Fibroblast of pulmonary artery (primary cell): Measurements from ENCODE around the gene PCDHGA1.

Experiments used
- DNase-seq: peaks from one replicate; pipeline ENCODE4 v3.0.0-alpha.2; 2010; ENCODE audit warnings: low read depth
- H3K4me3 ChIP-seq: replicated peaks from 2 replicates; pipeline ENCODE4 v1.5.1; 2011; ENCODE audit warnings: low read depth, mild to moderate bottlenecking, control low read depth, low read length, moderate library complexity
- TF ChIP-seq, protein P1 (sequence below): IDR thresholded peaks from 2 replicates; pipeline ENCODE4 v1.5.1; 2011; ENCODE audit warnings: mild to moderate bottlenecking, control low read depth, low read length, inconsistent platforms; ENCODE audit errors: missing control alignments

PCDHGA1 gene

DNA sequence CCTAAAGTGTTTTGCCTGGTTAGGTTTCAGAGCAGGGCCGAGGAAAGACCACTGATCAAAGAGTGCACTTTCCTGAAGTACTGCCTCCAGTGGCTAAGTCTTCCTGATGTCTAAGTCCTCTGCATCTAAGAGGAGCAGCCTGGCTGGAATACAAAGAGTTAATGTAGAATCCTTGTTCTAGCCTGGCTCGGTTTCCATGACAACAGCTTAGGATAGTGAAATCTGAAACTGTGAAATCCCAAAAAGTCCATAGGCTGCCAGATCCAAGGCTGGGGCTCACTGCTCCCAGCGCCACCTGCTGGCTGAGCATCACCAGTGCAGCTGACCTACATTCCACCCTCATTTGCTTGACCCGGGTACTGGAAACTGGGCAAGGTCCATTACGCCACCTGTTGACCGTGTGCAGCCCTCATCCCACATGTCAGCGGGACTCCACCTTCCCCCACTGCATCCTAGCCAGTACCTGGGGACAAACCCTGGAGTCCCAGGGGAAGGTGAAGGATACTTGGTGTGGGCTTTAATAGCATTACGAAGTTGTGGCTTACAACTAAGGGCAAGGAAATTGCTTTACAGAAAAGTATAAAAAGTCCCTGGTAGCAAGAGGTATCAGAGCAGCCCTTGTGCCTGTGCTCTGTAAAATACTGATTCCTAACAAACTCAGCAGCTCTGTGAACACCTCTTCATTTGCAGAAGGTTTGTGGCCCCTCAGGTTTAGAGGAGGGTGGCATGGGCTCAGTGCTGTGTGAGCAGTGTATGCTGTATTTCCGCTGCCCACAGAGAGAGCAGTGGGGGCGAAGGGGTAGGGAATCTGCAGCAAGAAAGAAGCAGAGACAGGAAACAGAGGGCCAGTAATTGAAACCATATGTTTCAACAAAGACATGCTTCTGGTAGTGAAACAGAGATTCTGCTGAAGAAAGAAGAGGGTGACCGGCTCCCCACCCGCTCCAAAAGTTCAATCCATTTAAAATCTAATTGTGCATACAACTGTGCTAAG is 194.6 kb downstream of the PCDHGA1 start:
- peak; percentile 98 for DNase-seq
- TF ChIP-seq, protein P1, sequence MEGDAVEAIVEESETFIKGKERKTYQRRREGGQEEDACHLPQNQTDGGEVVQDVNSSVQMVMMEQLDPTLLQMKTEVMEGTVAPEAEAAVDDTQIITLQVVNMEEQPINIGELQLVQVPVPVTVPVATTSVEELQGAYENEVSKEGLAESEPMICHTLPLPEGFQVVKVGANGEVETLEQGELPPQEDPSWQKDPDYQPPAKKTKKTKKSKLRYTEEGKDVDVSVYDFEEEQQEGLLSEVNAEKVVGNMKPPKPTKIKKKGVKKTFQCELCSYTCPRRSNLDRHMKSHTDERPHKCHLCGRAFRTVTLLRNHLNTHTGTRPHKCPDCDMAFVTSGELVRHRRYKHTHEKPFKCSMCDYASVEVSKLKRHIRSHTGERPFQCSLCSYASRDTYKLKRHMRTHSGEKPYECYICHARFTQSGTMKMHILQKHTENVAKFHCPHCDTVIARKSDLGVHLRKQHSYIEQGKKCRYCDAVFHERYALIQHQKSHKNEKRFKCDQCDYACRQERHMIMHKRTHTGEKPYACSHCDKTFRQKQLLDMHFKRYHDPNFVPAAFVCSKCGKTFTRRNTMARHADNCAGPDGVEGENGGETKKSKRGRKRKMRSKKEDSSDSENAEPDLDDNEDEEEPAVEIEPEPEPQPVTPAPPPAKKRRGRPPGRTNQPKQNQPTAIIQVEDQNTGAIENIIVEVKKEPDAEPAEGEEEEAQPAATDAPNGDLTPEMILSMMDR: no peak
- no peak overlapping the region for H3K4me3 ChIP-seq

DNA sequence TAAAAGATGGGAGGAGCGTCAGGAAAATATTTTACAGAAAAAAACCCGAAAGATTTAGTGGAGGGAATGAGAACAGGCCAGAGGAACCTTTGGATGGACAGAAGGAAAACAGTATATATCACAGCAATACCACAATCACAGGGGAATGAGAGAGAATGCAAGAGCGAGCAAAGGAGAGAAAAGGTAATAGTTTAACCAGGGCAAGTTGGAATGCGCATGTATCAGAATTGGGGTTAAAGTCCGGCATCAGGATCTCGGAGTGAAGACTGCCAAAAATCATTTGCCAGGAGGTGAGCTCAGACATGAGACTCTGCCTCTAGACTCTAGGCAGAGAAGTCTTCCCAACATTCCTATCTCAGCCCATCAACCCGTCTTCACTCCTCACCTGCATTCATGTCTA is 195.3 kb downstream of the PCDHGA1 start:
- TF ChIP-seq, protein P1: no peak
- no peak overlapping the region for H3K4me3 ChIP-seq
- DNase-seq: no peak

DNA sequence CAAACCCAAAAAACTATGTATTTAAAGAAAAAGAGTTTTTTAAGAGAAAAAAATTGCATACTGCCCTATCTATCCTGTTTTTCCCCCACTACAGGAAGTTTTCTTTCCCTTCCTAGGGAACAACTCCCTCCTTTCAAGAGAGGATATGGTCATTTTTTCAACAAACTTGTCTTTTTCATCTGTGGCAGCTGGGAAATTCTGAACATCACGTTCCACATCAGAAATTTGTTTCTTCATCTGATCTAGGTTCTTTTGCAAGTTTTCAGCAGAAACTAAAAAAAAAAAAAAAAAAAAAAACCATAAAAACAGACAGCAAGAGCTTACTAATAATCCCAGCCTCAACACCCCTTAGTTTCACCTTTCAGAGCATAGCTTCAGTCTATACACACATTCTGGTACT is 197.1 kb downstream of the PCDHGA1 start:
- TF ChIP-seq, protein P1: no peak
- no peak for DNase-seq
- no peak overlapping the region for H3K4me3 ChIP-seq

DNA sequence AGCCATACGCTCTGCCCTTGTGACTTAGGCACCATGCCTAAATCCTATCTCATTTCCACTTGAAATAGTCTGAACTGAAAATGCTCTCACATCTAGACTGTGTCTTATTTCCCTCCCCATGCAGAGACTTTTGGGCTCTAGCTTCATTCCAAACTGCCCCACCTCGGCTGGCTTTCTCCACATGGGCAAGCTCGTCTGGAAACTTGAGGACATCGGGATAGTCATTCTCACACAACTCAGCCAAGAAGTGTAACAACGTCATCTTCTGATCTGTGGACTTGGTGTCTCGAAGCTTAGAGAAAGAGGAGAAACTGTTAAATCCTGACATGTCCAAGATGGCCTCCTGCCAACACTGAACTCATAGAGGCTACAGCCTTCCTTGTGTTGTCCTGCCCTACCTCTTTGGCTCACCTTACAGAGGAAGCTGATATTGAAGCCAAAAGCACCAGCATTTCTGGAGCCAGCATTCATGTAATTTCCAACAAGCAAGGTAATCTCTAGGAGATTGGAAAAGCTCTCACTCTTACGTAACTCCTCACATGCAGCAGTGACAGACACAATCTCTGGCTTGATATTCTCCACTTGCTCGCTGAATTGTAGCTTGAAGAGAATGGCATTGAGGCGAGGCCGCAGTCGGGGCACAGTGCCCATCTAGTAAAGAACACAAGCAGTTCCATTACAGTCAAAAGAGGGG is 198.1 kb downstream of the PCDHGA1 start:
- DNase-seq: peak; percentile 61
- TF ChIP-seq, protein P1: no peak
- no peak overlapping the region for H3K4me3 ChIP-seq

DNA sequence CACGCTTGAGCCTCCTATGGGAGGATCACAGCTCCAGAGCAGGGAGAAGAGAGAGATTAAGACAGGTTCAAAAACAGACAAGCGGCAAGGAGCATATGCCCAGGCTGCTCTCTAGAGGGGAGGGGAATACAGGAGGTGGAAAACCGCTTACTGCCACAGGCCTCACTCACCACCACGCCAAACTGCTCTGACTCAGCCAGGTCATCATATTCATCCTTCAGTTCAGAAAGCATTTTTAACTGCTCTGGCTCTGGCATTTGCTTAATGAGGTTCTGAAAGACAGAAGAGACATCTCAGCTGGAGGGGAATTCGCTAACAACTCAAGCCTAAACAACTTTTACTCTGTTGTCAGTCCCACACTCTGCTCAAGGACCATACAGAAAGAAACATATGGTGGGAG is 198.7 kb downstream of the PCDHGA1 start:
- peak; percentile 67 for DNase-seq

DNA sequence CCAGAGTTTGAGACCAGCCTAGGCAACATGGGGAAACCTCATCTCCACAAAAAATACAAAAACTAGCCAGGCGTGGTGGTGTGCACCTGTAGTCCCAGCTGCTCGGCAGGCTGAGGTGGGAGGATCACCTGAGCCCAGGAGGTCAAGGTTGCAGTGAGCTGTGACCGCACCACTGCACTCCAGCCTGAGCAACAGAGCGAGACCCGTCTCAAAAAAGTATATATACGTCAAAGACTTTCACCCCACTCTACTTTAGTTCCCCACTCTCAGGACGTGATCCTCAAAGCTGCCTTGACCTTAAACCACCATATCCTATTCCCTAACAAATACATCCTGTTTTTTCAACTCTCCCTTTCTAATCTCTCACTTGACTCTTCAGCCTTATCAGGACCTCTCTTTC is 199.6 kb downstream of the PCDHGA1 start:
- no peak for DNase-seq
- TF ChIP-seq, protein P1: no peak
- no peak overlapping the region for H3K4me3 ChIP-seq

More for the DNA sequence above, 198.7 kb downstream of the PCDHGA1 start:
- TF ChIP-seq, protein P1: no peak
- no peak overlapping the region for H3K4me3 ChIP-seq
